ENCODE measurements around the gene ATXN1. TPM values are rescaled to one million over a fixed set of nuclear protein-coding genes. Genes with fewer than 3 reads are reported as not detected.

Gene ATXN1
- total and polyA plus RNA-seq, 2 donors from 2014 or later: 4.2 to 58.2 TPM

- TF ChIP-seq CTCF (IDR thresholded peaks at IDR 0.05; ENCODE audit: borderline replicate concordance, extremely low read depth, insufficient read depth): no peak
- H3K4me3 ChIP-seq (ENCODE audit: low read length in 3 of 3): no peak overlapping the region
- H3K9me3 ChIP-seq (ENCODE audit: control insufficient read depth in 2 of 3, insufficient read depth in 1 of 3, low read length in 3 of 3): no peaks in the 10 kb centered on the region
- DNase-seq (no peak), FAIRE-seq (no peak)
- intact Hi-C loops (cut with DNase I): no loop called here
- no peaks in the 10 kb centered on the region for H3K36me3 ChIP-seq (ENCODE audit: control insufficient read depth in 2 of 3, insufficient read depth in 3 of 3, low read length in 3 of 3)
- no peak overlapping the region for H3K9ac ChIP-seq (ENCODE audit: low read length in 3 of 3)
- no peaks in the 10 kb centered on the region for H3K27me3 ChIP-seq (ENCODE audit: control insufficient read depth, insufficient read depth, low read length)
- H3K27ac ChIP-seq (ENCODE audit: low read depth in 2 of 2, low read length in 2 of 2): peak overlapping the region in 1 of 2 donors; percentile 51
- peaks cover 3 to 23% (median 14%) of the 10 kb centered on the region in 3 donors for H3K4me1 ChIP-seq (ENCODE audit: control insufficient read depth in 2 of 3, insufficient read depth in 2 of 3, low read depth in 1 of 3, low read length in 3 of 3)
Observed at GRCh38 chr6:16746812-16747211, 14.4 kb downstream of the ATXN1 start.

- no peak for TF ChIP-seq CTCF (IDR thresholded peaks at IDR 0.05; ENCODE audit: borderline replicate concordance, extremely low read depth, insufficient read depth)
- intact Hi-C loops (cut with DNase I): no loop called here
- Histone ChIP-seq H3K27me3 (ENCODE audit: control insufficient read depth, insufficient read depth, low read length) (no peaks in the 10 kb centered on the region), H3K9ac (ENCODE audit: low read length in 3 of 3) (no peak overlapping the region), H3K4me3 (ENCODE audit: low read length in 3 of 3) (no peak overlapping the region), H3K36me3 (ENCODE audit: control insufficient read depth in 2 of 3, insufficient read depth in 3 of 3, low read length in 3 of 3) (no peaks in the 10 kb centered on the region), H3K9me3 (ENCODE audit: control insufficient read depth in 2 of 3, insufficient read depth in 1 of 3, low read length in 3 of 3) (no peaks in the 10 kb centered on the region), H3K4me1 (ENCODE audit: control insufficient read depth in 2 of 3, insufficient read depth in 2 of 3, low read depth in 1 of 3, low read length in 3 of 3) (peaks cover 3 to 23% (median 14%) of the 10 kb centered on the region in 3 donors), H3K27ac (ENCODE audit: low read depth in 2 of 2, low read length in 2 of 2) (no peak overlapping the region)
- FAIRE-seq: no peak
- DNase-seq: peak in 1 of 5 donors; percentile 62
Observed at GRCh38 chr6:16746401-16746800, 14.9 kb downstream of the ATXN1 start.

GRCh38 chr6:16743664-16744210 is 17.5 kb downstream of the ATXN1 start:
- Histone ChIP-seq H3K4me3 (ENCODE audit: low read length in 3 of 3) (no peak overlapping the region), H3K4me1 (ENCODE audit: control insufficient read depth in 2 of 3, insufficient read depth in 2 of 3, low read depth in 1 of 3, low read length in 3 of 3) (peaks cover 3 to 26% (median 20%) of the 10 kb centered on the region in 3 donors), H3K36me3 (ENCODE audit: control insufficient read depth in 2 of 3, insufficient read depth in 3 of 3, low read length in 3 of 3) (no peaks in the 10 kb centered on the region), H3K9ac (ENCODE audit: low read length in 3 of 3) (no peak overlapping the region), H3K9me3 (ENCODE audit: control insufficient read depth in 2 of 3, insufficient read depth in 1 of 3, low read length in 3 of 3) (no peaks in the 10 kb centered on the region), H3K27me3 (ENCODE audit: control insufficient read depth, insufficient read depth, low read length) (no peaks in the 10 kb centered on the region), H3K27ac (ENCODE audit: low read depth in 2 of 2, low read length in 2 of 2) (no peak overlapping the region)
- intact Hi-C loops (cut with DNase I): no loop called here
- no peak for TF ChIP-seq CTCF (IDR thresholded peaks at IDR 0.05; ENCODE audit: borderline replicate concordance, extremely low read depth, insufficient read depth)
- DNase-seq (no peak), FAIRE-seq (no peak)

GRCh38 chr6:16742116-16742515 is 19.1 kb downstream of the ATXN1 start:
- H3K27me3 ChIP-seq (ENCODE audit: control insufficient read depth, insufficient read depth, low read length): no peaks in the 10 kb centered on the region
- FAIRE-seq: no peak
- H3K27ac ChIP-seq (ENCODE audit: low read depth in 2 of 2, low read length in 2 of 2): no peak overlapping the region
- no peak for DNase-seq
- no peaks in the 10 kb centered on the region for H3K36me3 ChIP-seq (ENCODE audit: control insufficient read depth in 2 of 3, insufficient read depth in 3 of 3, low read length in 3 of 3)
- H3K4me1 ChIP-seq (ENCODE audit: control insufficient read depth in 2 of 3, insufficient read depth in 2 of 3, low read depth in 1 of 3, low read length in 3 of 3): peaks cover 0 to 22% (median 19%) of the 10 kb centered on the region in 3 donors
- intact Hi-C loops (cut with DNase I): no loop called here
- no peak overlapping the region for H3K4me3 ChIP-seq (ENCODE audit: low read length in 3 of 3)
- H3K9me3 ChIP-seq (ENCODE audit: control insufficient read depth in 2 of 3, insufficient read depth in 1 of 3, low read length in 3 of 3): no peaks in the 10 kb centered on the region
- H3K9ac ChIP-seq (ENCODE audit: low read length in 3 of 3): no peak overlapping the region
- no peak for TF ChIP-seq CTCF (IDR thresholded peaks at IDR 0.05; ENCODE audit: borderline replicate concordance, extremely low read depth, insufficient read depth)
